Mucosa of descending colon (tissue), 3 donors: ENCODE results near the gene NUP43. TPM values are rescaled to one million over a fixed set of nuclear protein-coding genes. Genes with fewer than 3 reads are reported as not detected.
"Not testable (repeated sequence)": the region's sequence is repeated elsewhere in the genome, so short reads cannot be mapped to it uniquely, and the experiment has no call there.

ENCODE experiments used
- ATAC-seq: fragments of 200-7000 bp; cut with Tn5 transposase; one replicate; pipeline ENCODE4 v1.9.1; 2020; ENCODE audit warnings: mild to moderate bottlenecking, moderate library complexity
- DNase-seq, 3 donors: peaks; one replicate each; pipeline ENCODE4 v3.0.0-alpha.2; 2020
- H3K36me3 ChIP-seq: fragments of 200-600 bp; one replicate; pipeline ENCODE4 v1.8.0; 2021; ENCODE audit warnings: low read depth, mild to moderate bottlenecking
- H3K4me1 ChIP-seq: fragments of 200-600 bp; one replicate; pipeline ENCODE4 v1.8.0; 2021; ENCODE audit warnings: low read depth, mild to moderate bottlenecking
- H3K4me3 ChIP-seq: fragments of 200-600 bp; one replicate; pipeline ENCODE4 v1.8.0; 2021; ENCODE audit warnings: mild to moderate bottlenecking
- H3K9me3 ChIP-seq: fragments of 200-600 bp; one replicate; pipeline ENCODE4 v1.8.0; 2021; ENCODE audit warnings: mild to moderate bottlenecking
- CTCF ChIP-seq: fragments of 200-600 bp; IDR thresholded peaks from one replicate; pipeline ENCODE4 v1.8.0; 2022; ENCODE audit warnings: antibody characterized with exemption, mild to moderate bottlenecking
- intact Hi-C, 2 donors: fragments of 100-400 bp; cut with DNase I in 1 of 2; cut with micrococcal nuclease in 1 of 2; formaldehyde crosslinking; loops; one replicate each; pipeline versions ENCODE4 v1.11.0 to v1.11.1; 2022; cut with DNase I, micrococcal nuclease
- total RNA-seq, 3 donors: library from RNA; stranded (reverse); fragmentation: NEBNext Ultra II Directional in 2 of 3; extraction: Animal tissue kit (Norgen Biotek cat#: 25700) in 2 of 3; gene quantifications; one replicate each; pipeline versions ENCODE4 v1.2.1 to v1.2.4, GENCODE V29; 2021 to 2023
- donor health status: DM: no; HTN: no; CAD: no; lungs with moderate emphysema.
- donor health status: DM: no; HTN: no; CAD: no.
- donor health status: DM: no; HTN: yes; CAD: no.

NUP43 gene
- total RNA-seq, 3 donors from 2014 or later: 25.8 to 27.9 (median 26.0) TPM

GRCh38 chr6:149698175-149698574 lies 48.2 kb downstream of the NUP43 start:
- TF ChIP-seq CTCF: no peak
- H3K4me1 ChIP-seq: no peaks in the 10 kb centered on the region
- intact Hi-C loops: no loop called here
- ATAC-seq (no peak), DNase-seq (no peak)
- H3K36me3 ChIP-seq: no peaks in the 10 kb centered on the region
- H3K4me3 ChIP-seq: no peak overlapping the region
- no peaks in the 10 kb centered on the region for H3K9me3 ChIP-seq

GRCh38 chr6:149696901-149697300 lies 49.4 kb downstream of the NUP43 start:
- no peak for DNase-seq
- H3K4me1 ChIP-seq: no peaks in the 10 kb centered on the region
- intact Hi-C loops: no loop called here
- TF ChIP-seq CTCF: no peak
- ATAC-seq: no peak
- H3K9me3 ChIP-seq: no peaks in the 10 kb centered on the region
- no peak overlapping the region for H3K4me3 ChIP-seq
- H3K36me3 ChIP-seq: no peaks in the 10 kb centered on the region

GRCh38 chr6:149694921-149695320 lies 51.4 kb downstream of the NUP43 start:
- H3K4me1 ChIP-seq: no peaks in the 10 kb centered on the region
- intact Hi-C loops: no loop called here
- TF ChIP-seq CTCF: no peak
- H3K4me3 ChIP-seq: no peak overlapping the region
- H3K9me3 ChIP-seq: no peaks in the 10 kb centered on the region
- ATAC-seq (no peak), DNase-seq (no peak)
- H3K36me3 ChIP-seq: no peaks in the 10 kb centered on the region

- DNase-seq (no peak), ATAC-seq (no peak)
- no peaks in the 10 kb centered on the region for H3K36me3 ChIP-seq
- intact Hi-C loops: no loop called here
- no peak for TF ChIP-seq CTCF
- H3K4me3 ChIP-seq: no peak overlapping the region
- no peaks in the 10 kb centered on the region for H3K9me3 ChIP-seq
- no peaks in the 10 kb centered on the region for H3K4me1 ChIP-seq
Observed at GRCh38 chr6:149691201-149691600, 55.1 kb downstream of the NUP43 start.

GRCh38 chr6:149686230-149686629 lies 60.1 kb downstream of the NUP43 start:
- H3K36me3 ChIP-seq: no peaks in the 10 kb centered on the region
- H3K4me1 ChIP-seq: no peaks in the 10 kb centered on the region
- no peak for TF ChIP-seq CTCF
- H3K9me3 ChIP-seq: no peaks in the 10 kb centered on the region
- no peak for DNase-seq
- intact Hi-C loops: no loop called here
- no peak overlapping the region for H3K4me3 ChIP-seq
- ATAC-seq: no peak

GRCh38 chr6:149683256-149683859 lies 63.0 kb downstream of the NUP43 start:
- no peak for DNase-seq
- intact Hi-C loops: no loop called here
- Histone ChIP-seq H3K9me3 (no peaks in the 10 kb centered on the region), H3K4me3 (no peak overlapping the region), H3K36me3 (no peaks in the 10 kb centered on the region), H3K4me1 (no peaks in the 10 kb centered on the region)
- ATAC-seq: no peak
- TF ChIP-seq CTCF: no peak

GRCh38 chr6:149681845-149682244 lies 64.5 kb downstream of the NUP43 start:
- DNase-seq, H3K4me3 ChIP-seq, H3K4me1 ChIP-seq, H3K9me3 ChIP-seq, H3K36me3 ChIP-seq, ATAC-seq, intact Hi-C loops: not testable (repeated sequence)
